Motor neuron (in vitro differentiated cells): ENCODE data around the gene ARMC7. TPM values are rescaled to one million over a fixed set of nuclear protein-coding genes. Genes with fewer than 3 reads are reported as not detected.

ENCODE experiments used
- ATAC-seq, 8 experiments: fragments of 200-7000 bp; cut with Tn5 transposase; replicated peaks in 6 of 8; 2 replicates each; pipeline ENCODE4 v1.8.0; 2021; ENCODE audit warnings: mild to moderate bottlenecking in 8 of 8, moderate library complexity in 8 of 8
- H3K27ac ChIP-seq, 2 donors: fragments of 250-450 bp; sonication (Bioruptor Pico); 2 replicates each; pipeline ENCODE4 v1.9.0; 2021; ENCODE audit warnings: antibody characterized with exemption in 2 of 2, mild to moderate bottlenecking in 2 of 2, moderate library complexity in 1 of 2
- H3K4me1 ChIP-seq, 2 donors: fragments of 250-450 bp; sonication (Bioruptor Pico); replicated peaks in 1 of 2; 2 replicates each; pipeline ENCODE4 v1.6.1; 2021; ENCODE audit warnings: antibody characterized with exemption in 2 of 2, mild to moderate bottlenecking in 2 of 2, moderate library complexity in 1 of 2
- H3K4me3 ChIP-seq, 5 donors: fragments of 250-450 bp; sonication (Bioruptor Pico); 2 replicates each; pipeline ENCODE4 v1.9.0; 2021; ENCODE audit warnings: antibody characterized with exemption in 5 of 5, mild to moderate bottlenecking in 5 of 5, moderate library complexity in 4 of 5
- WGBS, 10 experiments: fragments of 450-650 bp; shearing (Covaris generic); methylation state at CpG; one replicate each; pipeline ENCODE4 v1.0.0; 2022; 5-methylcytosine and 5-hydroxymethylcytosine counted together
- in situ Hi-C, 9 experiments: fragments of 400-800 bp; cut with MboI; loops; one replicate each; pipeline ENCODE4 v1.15.0; 2021; ENCODE audit warnings: low sequenced_read_pairs in 9 of 9, low pct_unique_long_range_greater_than_20kb in 2 of 9; ENCODE audit not compliant: unreplicated experiment in 9 of 9
- total RNA-seq, 8 experiments: library from RNA; unstranded; fragments of 300-600 nt; gene quantifications; 2 replicates each; pipeline versions ENCODE4 v1.2.3 to v1.2.4, GENCODE V29; 2022

ARMC7 gene
- total RNA-seq, 8 experiments from 2014 or later = 3.7 to 11.3 (median 6.1) TPM

DNA sequence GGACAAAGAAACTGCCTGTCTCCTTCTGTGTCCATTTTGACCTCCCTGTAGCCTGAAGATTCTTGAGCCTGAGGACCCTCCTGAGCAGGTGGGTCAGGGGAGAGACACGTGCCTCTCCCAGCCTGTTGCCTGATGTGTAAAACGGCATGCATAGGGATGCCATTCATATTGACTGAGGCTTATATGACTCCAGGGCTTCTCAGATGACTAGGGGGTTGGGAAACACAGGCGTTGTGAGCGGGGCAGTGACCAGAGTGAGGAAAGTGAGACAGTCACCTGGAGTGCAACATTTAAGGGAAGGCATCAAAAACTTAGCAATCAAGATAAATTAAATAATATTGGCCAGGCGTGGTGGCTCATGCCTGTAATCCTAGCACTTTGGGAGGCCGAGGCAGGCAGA, 27.1 kb upstream of the ARMC7 start:
- 10 to 68% (median 56%) methylated on average over 2 to 5 of the region's 6 CpGs; no CpG with 5 or more reads in 4 of the 10 experiments for whole genome bisulfite sequencing, 10 experiments
- no peak for ATAC-seq
- Histone ChIP-seq H3K4me3 (no peak overlapping the region), H3K27ac (no peak overlapping the region), H3K4me1 (peaks cover 0 to 14% of the 10 kb centered on the region in 2 donors)
- in situ Hi-C loops = no loop called here

DNA sequence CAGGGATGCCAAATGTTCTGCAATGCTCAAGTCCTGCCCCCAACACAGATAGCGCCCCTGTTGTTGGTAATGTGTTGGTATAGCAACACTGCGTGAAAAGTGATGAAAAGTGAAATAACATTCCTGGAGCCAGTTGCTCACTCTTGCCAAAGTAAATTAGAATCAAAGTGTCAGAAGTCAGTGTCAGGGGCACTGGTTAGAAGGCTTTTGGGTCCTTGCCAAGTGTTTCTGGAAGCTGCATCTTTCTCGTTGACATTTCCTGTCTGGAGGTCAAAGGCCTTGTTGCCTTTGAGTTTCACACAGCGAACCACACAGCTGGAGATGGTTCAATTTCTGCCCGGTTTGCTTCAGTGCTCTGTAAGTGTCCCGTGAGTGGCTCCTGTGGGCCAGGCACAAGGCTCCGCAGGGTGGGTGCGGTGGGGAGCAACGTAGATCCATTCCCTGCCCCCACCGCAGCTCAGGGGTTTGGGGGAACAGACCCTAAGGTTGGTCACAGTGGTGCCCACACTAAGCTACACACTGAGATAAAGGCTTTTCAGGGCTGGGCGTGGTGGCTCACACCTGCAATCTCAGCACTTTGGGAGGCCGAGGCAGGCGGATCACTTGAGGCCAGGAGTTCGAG, 25.6 kb upstream of the ARMC7 start:
- 0 to 90% (median 55%) methylated on average over 1 to 7 of the region's 14 CpGs; no CpG with 5 or more reads in 2 of the 10 experiments for WGBS, 10 experiments
- peaks cover 0 to 19% of the 10 kb centered on the region in 2 donors for H3K4me1 ChIP-seq
- no peak overlapping the region for H3K27ac ChIP-seq
- in situ Hi-C loops = no loop called here
- H3K4me3 ChIP-seq = no peak overlapping the region
- peak in 1 of 8 experiments; percentile 36 for ATAC-seq

DNA sequence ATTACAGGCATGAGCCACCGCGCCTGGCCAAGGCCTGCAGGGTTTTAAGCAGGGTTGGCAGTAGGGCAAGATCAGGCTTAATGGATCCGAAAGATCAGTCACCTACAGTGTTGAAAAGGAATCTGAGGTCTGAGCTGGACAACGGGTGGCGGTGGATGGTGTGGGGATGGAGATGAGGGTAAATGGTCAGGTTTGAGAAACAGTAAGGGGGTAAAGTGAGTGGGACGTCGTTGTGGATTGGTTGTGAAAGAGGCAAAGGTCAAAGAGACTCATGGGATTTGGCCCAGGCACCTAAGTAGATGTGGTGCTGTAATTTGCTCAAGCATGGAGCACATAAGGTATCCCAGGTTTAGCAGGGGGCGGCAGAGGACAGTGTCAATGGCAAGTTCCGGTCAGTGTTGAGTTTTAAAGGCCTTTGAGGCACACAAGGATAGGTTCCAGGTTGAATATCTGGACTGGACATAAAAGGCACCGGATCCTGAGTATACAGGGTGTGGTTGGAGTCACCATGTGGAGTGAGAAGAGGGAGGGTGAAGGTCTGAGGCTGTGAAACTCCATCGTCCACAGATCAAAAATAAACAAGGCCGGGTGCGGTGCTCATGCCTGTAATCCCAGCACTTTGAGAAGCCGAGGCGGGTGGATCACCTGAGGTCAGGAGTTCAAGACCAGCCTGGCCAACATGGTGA, 23.1 kb upstream of the ARMC7 start:
- peaks cover 7 to 29% of the 10 kb centered on the region in 2 donors for H3K4me1 ChIP-seq
- WGBS, 10 experiments = 60 to 100% (median 87%) methylated on average over 2 to 9 of the region's 15 CpGs; no CpG with 5 or more reads in 1 of the 10 experiments
- ATAC-seq = no peak
- H3K27ac ChIP-seq = no peak overlapping the region
- in situ Hi-C loops = no loop called here
- H3K4me3 ChIP-seq = no peak overlapping the region

DNA sequence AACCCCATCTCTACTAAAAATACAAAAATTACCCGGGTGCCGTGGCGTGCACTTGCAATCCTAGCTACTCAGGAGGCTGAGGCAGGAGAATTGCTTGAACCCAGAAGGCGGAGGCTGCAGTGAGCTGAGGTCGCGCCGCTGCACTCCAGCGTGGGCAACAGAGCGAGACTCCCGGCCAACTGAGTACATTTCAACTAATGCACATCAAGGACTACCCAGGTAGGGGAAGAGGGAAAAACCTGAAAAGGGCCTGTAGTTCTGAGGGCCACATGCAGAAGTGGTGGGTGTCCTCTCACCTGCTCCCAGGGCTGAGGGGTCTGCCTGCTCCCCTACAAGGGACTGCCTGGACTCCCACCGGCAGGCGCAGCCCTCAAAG, 22.6 kb upstream of the ARMC7 start:
- peaks cover 8 to 35% of the 10 kb centered on the region in 2 donors for H3K4me1 ChIP-seq

DNA sequence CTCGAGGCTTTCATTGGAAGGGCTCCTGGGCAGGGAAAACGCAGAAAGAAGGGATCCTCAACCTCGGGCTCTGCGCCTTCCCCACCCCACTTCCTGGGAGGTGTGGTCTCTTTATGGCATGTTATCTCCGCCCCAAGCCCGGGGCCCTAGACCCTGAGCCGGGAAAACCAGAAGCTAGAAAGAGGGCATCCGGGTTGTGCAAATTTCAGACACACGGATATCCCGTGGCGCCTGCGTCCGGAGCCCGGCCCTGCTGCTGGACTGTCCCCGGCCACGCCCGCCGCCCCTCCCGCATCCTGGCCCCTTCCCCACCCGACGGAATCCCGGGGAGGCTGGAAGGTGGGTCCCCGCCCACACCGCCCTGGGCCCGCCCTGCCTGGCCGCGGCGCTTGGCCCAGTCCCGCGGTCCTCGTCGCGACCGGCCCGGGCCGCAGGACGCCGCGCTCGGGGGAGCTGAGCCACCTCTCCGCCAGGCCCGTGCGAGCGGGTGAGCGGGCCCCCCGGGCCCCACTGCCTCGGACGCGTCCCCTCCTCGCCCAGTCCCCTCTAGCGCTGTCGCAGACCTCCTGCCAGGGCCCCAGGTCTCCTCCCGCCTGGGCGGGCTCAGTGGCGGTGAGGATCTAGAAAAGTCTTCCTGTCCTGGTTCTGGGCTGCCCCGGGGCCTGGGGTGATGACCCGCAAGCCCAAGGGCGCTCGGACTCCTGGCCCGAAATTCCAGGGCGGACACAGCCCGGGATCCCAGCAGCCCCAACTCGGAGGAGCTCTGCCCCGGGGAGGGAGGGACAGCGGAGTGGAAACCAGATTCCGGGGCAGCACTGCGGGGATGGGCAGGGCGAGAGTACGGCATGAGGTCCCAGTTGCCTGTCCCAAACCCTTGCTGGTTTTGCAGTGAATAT, 22.0 kb upstream of the ARMC7 start, which contains the start of gene SLC16A5:
Gene SLC16A5, plus strand, starts transcription at position 397 of the 896 bp plus-strand sequence. CDS start 5,683 bp downstream, outside the sequence.
- in situ Hi-C loops = no loop called here
- peaks cover 8 to 41% of the 10 kb centered on the region in 2 donors for H3K4me1 ChIP-seq
- no peak within 1 kb of the TSS for H3K4me3 ChIP-seq
- peak; percentile 28 to 92 (median 73) for ATAC-seq
- 0 to 18% (median 11%) methylated on average over 1 to 5 of the region's 69 CpGs; no CpG with 5 or more reads in 4 of the 10 experiments for WGBS, 10 experiments
- H3K27ac ChIP-seq = no peak within 1 kb of the TSS

More for the DNA sequence above, 22.6 kb upstream of the ARMC7 start:
- ATAC-seq = no peak
- in situ Hi-C loops = no loop called here
- WGBS, 10 experiments = 0 to 86% (median 80%) methylated on average over 2 to 5 of the region's 12 CpGs; no CpG with 5 or more reads in 5 of the 10 experiments
- no peak overlapping the region for H3K4me3 ChIP-seq
- no peak overlapping the region for H3K27ac ChIP-seq

DNA sequence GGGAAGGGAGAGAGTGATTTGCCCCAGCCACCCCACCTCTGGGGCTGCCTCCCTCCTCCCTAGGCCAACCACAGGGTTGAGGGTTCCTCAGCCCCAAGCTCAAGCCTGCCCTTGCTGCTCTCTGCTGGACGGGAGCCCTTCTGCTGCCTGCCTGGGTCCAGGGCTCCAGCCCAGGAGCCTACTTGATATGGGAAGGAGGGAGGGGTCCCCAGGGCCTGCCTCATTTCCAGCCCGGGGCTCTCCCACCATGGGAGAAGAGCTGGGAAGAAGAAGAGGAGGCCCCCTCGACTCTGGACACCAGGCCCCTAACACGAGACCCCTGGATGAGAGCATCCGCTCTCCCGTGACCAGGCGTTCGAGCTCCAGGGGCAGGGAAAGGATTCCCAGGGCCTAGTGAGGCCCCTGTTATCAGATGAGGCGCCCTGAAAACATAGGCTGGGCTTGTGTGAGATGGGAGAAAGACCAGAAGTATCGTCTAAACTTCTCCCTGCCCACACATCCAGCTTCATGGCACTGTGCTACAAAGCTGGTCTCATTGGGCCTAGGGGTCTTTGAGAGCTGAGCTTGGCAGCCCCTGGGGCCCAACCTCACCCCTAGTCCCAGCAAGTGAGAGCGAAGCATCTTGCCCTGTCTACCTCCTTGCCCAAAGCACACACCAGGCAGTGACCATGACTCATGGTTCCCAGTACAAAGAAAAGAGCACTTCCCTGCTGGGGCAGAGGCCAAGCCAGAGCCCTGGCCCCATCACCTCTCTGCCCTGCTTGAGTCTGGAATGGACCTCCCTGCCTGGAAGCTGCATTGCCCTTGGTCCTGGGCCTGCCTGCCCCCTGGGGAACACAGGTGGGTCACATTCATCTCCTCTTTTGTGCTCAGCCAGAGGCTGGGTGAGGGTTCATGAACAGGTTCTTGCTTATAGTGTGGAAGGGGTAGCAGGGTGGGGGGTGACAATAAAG, 21.0 kb upstream of the ARMC7 start:
- in situ Hi-C loops = no loop called here
- WGBS, 10 experiments = 77 to 100% methylated on average over 1 to 3 of the region's 11 CpGs; no CpG with 5 or more reads in 8 of the 10 experiments
- ATAC-seq = no peak
- Histone ChIP-seq H3K27ac (no peak overlapping the region), H3K4me3 (no peak overlapping the region), H3K4me1 (peaks cover 17 to 49% of the 10 kb centered on the region in 2 donors)

DNA sequence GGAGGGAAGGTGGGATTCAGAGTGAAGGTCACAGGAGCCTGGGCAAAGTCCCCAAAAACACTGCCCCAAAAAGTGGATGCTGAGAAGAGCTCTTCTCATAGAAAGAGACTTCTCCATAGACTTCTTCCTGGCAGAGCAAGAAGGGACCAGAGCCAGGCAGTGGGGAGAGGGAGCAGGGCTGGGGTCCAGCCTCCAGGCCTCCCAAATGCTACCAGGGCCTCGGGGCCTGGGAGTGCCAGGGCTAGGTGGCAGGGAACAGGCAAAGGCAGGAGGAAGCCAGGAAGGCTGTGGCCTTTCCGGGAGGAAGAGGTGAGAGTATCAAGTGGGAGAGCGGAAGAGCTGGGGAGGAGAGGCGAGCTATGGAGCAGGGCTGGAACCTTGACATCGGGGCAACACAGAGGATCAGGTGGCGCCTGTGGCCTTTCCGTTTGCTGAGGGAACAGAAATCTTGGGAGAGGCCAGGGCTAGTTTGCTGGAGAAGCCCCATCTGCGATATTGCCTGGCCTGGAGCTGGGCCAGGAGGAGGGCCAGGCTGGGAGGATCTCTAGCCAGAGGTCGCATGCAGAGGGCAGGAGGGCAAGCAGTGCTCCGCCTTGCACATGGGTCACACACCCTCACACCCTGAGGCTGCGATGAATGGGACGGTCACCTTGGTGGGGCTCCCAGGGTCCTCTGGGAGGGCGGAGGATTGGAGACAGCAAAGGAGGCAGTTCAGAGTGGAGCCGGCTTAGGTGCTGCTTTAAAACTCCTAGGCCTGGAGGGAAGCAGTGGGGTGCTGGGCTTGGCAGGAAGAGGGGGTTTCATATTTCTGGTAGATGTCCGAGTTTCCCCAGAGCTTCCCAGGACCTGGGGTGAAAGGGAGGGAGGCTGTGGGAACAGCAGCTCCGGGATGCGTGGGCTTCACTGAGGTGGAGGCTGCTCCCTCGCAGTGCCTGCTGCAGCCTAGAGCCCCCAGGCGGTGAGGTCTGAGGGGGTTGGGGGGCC, 18.6 kb upstream of the ARMC7 start:
- peak in 6 of 8 experiments; percentile 2 to 24 (median 10) for ATAC-seq
- in situ Hi-C loops = no loop called here
- Histone ChIP-seq H3K27ac (peak overlapping the region in 1 of 2 donors; percentile 68), H3K4me1 (peaks cover 19 to 59% of the 10 kb centered on the region in 2 donors), H3K4me3 (no peak overlapping the region)
- WGBS, 10 experiments = 0 to 100% (median 52%) methylated on average over 1 to 8 of the region's 19 CpGs; no CpG with 5 or more reads in 2 of the 10 experiments

DNA sequence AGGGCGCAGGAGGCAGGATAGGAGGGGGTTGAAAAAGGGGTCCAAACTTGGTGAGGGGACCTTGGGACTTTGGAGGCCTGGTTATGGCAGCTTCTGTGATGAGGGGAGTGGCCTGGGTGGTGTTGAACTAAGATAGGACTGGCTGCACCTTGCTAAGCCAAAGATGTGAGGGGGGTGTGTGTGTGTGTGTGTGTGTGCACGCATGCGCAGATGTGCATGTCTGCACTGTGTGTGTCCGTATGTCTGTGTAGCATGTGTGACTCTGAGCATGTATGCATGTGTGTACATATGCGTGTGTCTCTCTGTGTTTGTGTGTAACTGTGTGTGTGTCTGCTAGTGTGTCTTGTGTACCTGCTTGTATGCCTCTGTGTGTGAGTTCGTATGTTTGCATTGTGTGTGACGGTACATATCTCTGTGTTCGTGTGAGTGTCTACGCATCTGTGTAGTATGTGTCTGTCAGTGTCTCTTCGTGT, 17.9 kb upstream of the ARMC7 start:
- ATAC-seq = no peak
- Histone ChIP-seq H3K27ac (peak overlapping the region in 1 of 2 donors; percentile 15), H3K4me3 (no peak overlapping the region), H3K4me1 (peaks cover 19 to 59% of the 10 kb centered on the region in 2 donors)
- in situ Hi-C loops = no loop called here
- WGBS, 10 experiments = 57 to 100% (median 80%) methylated on average over 1 to 7 of the region's 10 CpGs; no CpG with 5 or more reads in 3 of the 10 experiments

DNA sequence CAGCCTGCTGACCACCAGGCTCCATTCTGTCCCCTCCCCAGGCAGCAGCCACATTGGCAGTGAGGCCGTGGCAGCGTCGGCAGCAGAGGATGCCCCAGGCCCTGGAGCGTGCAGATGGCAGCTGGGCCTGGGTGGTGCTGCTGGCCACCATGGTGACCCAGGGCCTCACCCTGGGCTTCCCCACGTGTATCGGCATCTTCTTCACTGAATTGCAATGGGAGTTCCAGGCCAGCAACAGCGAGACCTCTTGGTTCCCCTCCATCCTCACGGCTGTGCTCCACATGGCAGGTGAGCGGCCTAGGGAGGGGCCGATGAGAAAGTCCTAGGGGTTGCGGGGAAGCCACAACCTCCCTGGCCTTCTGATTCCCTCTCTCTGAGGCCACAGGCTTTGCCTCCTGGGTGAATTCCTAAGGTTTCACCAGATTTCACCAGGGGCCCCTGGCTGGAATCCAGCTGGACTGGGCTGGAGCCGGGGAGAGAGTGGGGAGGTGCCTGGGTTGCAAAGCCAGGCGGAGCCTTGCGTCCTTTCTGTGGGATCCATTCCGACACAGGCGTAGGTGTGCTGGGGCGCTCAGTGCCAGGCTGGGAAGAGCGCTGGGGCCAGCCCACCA, 16.1 kb upstream of the ARMC7 start:
- no peak overlapping the region for H3K4me3 ChIP-seq
- no peak for ATAC-seq
- H3K27ac ChIP-seq = peak overlapping the region; percentile 8 to 34
- in situ Hi-C loops = no loop called here
- WGBS, 10 experiments = 36 to 96% (median 96%) methylated on average over 4 to 14 of the region's 18 CpGs; no CpG with 5 or more reads in 7 of the 10 experiments
- peaks cover 19 to 47% of the 10 kb centered on the region in 2 donors for H3K4me1 ChIP-seq

DNA sequence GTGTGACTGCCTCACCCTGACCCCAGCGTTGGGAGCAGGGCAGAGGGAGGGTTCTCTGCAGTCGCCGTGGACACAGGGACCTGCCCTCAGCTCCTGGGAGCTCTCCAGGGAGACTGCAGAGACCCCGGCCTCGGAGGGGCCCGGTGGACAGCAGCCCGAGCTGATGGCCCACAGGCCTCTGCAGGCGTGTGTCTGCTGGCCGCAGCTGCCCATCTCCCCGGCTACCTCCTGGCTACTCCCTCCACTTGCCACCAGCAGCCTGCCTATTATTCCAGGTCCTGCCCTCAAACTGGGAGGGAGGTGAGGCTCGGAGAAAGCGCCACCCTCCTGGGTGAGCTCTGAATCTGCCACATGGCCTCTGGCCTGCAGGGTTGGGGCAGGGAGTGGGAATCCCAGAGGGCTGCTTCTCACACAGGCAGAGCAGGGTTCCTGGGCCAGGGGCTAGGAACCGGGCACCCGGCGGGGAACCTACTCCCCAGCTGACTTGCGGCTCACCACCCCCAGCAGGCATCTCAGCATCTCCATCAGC, 14.8 kb upstream of the ARMC7 start:
- in situ Hi-C loops = no loop called here
- ATAC-seq = peak in 6 of 8 experiments; percentile 10 to 80 (median 27)
- WGBS, 10 experiments = 0 to 100% (median 61%) methylated on average over 1 to 14 of the region's 16 CpGs; no CpG with 5 or more reads in 6 of the 10 experiments

More for the DNA sequence above, 14.8 kb upstream of the ARMC7 start:
- no peak overlapping the region for H3K4me3 ChIP-seq
- peaks cover 19 to 47% of the 10 kb centered on the region in 2 donors for H3K4me1 ChIP-seq
- peak overlapping the region in 1 of 2 donors; percentile 54 for H3K27ac ChIP-seq
